Loucy (cell line): Measurements from ENCODE around the gene TXNRD2.

Source experiments
- EZH2phosphoT487 ChIP-seq: fragments of 200-600 bp; IDR thresholded peaks from 2 replicates; pipeline ENCODE4 v1.6.1; 2018; ENCODE audit warnings: antibody characterized with exemption, mild to moderate bottlenecking, moderate library complexity, borderline replicate concordance
- TF ChIP-seq, protein P1 (sequence below): fragments of 200-600 bp; sonication (generic); conservative IDR thresholded peaks from 2 replicates; pipeline ENCODE4 v1.5.1; 2014; ENCODE audit warnings: mild to moderate bottlenecking, antibody characterized with exemption, low read length

DNA sequence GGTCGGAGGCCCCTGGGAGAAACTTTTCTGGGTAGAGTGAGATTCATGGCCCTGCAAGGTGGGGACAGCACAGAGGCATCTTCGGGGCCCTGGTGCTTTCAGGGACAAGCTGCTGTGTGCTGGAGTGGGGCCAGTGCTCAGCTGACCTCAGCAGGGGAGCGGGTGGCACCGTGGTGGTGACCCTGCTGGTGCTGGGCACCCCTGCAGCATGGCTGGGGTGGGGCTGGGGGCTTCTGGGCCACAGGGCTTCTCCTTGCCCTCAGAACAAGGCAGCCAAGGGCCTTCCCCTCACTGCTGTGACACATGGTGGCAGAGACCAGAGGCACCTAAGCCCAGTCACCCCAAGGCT, 62.0 kb downstream of the TXNRD2 start:
- TF ChIP-seq, protein P1, sequence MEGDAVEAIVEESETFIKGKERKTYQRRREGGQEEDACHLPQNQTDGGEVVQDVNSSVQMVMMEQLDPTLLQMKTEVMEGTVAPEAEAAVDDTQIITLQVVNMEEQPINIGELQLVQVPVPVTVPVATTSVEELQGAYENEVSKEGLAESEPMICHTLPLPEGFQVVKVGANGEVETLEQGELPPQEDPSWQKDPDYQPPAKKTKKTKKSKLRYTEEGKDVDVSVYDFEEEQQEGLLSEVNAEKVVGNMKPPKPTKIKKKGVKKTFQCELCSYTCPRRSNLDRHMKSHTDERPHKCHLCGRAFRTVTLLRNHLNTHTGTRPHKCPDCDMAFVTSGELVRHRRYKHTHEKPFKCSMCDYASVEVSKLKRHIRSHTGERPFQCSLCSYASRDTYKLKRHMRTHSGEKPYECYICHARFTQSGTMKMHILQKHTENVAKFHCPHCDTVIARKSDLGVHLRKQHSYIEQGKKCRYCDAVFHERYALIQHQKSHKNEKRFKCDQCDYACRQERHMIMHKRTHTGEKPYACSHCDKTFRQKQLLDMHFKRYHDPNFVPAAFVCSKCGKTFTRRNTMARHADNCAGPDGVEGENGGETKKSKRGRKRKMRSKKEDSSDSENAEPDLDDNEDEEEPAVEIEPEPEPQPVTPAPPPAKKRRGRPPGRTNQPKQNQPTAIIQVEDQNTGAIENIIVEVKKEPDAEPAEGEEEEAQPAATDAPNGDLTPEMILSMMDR: no peak
- no peak for TF ChIP-seq EZH2phosphoT487
